Activated naive CD8-positive, alpha-beta T cell (primary cell): Measurements from ENCODE around the gene RGS6.

ENCODE experiments used
- H3K27ac Mint-ChIP-seq: one replicate; pipeline ENCODE4 v1.8.0; 2021; ENCODE audit warnings: mixed read lengths
- H3K27me3 Mint-ChIP-seq: one replicate; pipeline ENCODE4 v1.8.0; 2021; ENCODE audit warnings: mixed read lengths
- H3K36me3 Mint-ChIP-seq: one replicate; pipeline ENCODE4 v1.8.0; 2021; ENCODE audit warnings: mixed read lengths
- H3K4me1 Mint-ChIP-seq: one replicate; pipeline ENCODE4 v1.8.0; 2021; ENCODE audit warnings: low read depth, mixed read lengths
- H3K4me3 Mint-ChIP-seq: one replicate; pipeline ENCODE4 v1.8.0; 2021; ENCODE audit warnings: mild to moderate bottlenecking, mixed read lengths
- H3K9me3 Mint-ChIP-seq: one replicate; pipeline ENCODE4 v1.8.0; 2021; ENCODE audit warnings: low read depth, mixed read lengths

Gene RGS6

DNA sequence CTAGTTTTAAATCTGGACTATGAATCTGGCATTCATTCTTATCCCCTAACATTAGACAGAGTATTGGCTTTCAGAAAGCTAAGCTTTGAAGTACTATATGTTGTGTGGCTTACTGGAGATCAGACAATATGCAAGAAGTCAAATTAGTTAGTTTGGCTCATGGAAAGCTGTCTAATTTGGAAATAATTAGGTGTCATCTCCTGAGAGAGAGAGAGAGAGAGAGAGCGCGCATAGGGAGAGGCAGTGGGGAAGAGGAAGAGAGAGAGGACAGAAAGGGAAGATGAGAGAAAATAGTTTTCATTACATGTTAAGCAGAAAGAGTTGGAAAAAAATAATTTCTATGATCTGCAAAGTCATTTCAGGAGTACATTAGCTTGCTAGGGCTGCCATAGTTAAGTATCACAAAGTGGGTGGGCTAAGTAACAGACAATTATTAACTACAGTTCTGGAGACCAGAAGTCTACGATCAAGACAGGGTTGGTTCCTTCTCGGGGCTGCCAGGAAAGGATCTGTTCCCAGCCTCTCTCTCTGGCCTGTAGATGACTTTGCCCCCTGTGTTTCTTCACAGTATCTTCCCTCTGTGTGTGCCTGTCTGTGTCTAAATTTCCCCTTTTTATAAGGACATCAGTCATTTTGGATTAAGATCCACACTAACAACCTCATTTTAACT is 404.2 kb downstream of the RGS6 start:
- H3K27me3 Mint-ChIP-seq = peaks cover 6% of the 10 kb centered on the region
- H3K36me3 Mint-ChIP-seq = no peaks in the 10 kb centered on the region
- H3K27ac Mint-ChIP-seq = peak overlapping the region; percentile 4
- no peaks in the 10 kb centered on the region for H3K4me1 Mint-ChIP-seq
- H3K9me3 Mint-ChIP-seq = no peaks in the 10 kb centered on the region
- no peak overlapping the region for H3K4me3 Mint-ChIP-seq

DNA sequence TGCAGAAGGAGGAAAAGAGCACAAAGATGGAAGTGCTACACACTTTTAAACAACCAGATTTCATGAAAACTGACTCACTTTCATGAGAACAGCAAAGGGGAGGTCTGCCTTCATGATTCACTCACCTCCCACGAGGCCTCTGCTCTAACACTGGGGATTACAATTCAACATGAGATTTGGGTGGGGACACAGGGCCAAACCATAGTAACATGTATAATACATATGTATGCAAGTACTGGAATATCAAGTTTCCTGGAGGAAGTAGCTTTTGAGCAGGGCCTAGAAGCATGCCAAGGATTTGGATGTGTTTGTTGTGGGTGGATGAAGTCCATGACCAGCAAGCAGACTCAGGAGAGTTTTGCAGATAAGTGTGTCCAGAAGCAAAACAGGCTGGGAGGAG is 409.0 kb downstream of the RGS6 start:
- Mint-ChIP-seq H3K27me3 (peaks cover 4% of the 10 kb centered on the region), H3K27ac (no peak overlapping the region), H3K4me1 (no peaks in the 10 kb centered on the region), H3K36me3 (no peaks in the 10 kb centered on the region), H3K4me3 (no peak overlapping the region), H3K9me3 (no peaks in the 10 kb centered on the region)

DNA sequence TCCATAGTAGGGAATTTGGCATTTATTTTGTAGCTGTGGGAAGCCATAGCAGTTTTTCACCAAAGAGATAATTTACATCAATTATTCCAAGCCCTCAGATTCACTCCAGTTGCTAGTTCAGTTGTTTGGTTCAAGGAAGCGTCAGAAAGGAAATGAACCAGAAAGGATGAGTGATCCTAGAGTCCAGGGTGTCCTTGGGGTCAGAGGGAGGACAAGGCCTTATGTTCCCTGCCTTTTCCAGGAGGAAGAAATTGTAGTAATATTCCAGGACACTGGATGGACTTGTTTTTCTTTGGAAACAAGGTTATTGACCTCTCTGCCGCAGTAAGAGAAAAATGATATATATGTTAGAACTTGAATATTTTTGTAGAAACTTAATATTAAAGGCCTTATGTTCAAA is 409.5 kb downstream of the RGS6 start:
- Mint-ChIP-seq H3K36me3 (no peaks in the 10 kb centered on the region), H3K4me1 (no peaks in the 10 kb centered on the region), H3K27ac (no peak overlapping the region), H3K9me3 (no peaks in the 10 kb centered on the region), H3K27me3 (peaks cover 2% of the 10 kb centered on the region), H3K4me3 (no peak overlapping the region)

DNA sequence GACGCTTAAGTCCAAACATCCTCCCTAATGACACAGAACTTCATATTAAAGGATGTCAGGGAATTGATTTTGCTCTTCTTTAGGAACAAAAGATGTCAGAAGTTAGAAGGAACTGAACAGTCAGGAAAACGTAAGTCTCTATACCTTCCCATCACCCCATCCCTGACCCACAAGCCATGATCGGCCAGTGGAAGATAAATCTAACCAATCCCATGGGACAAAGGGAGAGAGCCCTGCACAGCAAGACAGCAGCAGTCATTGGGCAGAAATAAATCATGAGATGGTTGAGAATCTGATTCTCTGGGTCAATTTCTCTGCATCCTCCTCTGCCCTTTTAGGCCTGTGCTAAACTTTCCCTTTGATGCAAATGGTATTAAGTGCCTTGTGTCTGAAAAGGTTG is 414.9 kb downstream of the RGS6 start:
- Mint-ChIP-seq H3K36me3 (no peaks in the 10 kb centered on the region), H3K9me3 (no peaks in the 10 kb centered on the region), H3K4me1 (no peaks in the 10 kb centered on the region), H3K27ac (no peak overlapping the region), H3K4me3 (no peak overlapping the region), H3K27me3 (peaks cover 4% of the 10 kb centered on the region)

DNA sequence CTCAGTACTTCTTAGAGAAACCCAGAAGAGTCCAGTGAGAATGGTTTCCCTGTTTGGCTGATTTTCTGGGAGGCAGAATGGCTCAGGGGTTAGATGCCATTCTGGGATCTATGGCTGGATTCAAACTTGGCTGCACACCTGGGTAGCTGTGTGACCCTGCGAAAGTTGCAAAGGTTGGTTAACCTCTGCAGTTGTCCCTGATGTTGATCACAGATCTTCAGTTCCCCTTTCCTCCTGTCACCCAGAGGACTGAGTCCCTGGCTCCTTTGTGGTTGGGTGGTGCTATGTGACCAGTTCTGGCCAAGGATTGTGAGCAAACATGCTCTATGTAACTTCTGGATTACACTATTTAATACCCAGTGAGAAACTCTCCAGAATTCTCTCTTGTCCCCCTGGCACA is 418.0 kb downstream of the RGS6 start:
- Mint-ChIP-seq H3K9me3 (no peaks in the 10 kb centered on the region), H3K27ac (no peak overlapping the region), H3K27me3 (peaks cover 7% of the 10 kb centered on the region), H3K4me3 (no peak overlapping the region), H3K36me3 (no peaks in the 10 kb centered on the region), H3K4me1 (no peaks in the 10 kb centered on the region)

DNA sequence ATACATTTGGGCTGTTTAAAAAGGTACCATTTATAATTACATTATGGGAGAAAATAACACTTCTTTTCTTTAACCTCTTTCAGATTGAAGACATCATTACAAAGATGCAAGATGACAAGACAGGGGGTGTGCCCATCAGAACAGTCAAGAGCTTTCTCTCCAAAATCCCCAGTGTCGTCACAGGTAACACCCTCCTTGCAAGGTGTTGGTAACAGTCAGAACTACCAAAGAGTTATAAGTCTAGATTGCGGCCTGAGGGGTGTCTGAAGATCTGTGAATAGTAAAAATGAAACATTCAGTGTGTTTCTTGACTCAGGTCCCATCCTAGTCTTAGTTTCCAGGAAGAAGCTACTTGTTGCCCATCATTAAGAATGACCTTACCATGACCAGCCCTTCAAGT is 419.8 kb downstream of the RGS6 start:
- no peak overlapping the region for H3K27ac Mint-ChIP-seq

DNA sequence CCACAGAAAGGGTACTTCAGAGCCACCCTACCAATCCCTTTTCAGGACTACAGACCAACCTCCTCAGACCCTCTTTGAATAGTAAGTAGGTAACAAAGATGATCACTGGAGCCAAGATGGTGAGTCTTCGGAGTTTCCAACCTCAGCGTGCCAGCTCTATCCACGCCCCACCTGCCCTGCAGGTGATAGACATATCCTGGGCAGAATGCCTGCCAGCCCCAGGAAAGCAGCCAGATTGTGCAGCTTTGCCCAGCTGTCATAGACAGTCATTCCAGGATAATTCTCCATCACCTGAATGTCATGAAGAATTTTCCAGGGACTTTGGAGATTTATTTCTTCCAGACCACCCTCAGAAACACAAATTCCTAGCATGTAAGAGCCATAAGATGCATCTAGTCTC is 434.4 kb downstream of the RGS6 start:
- Mint-ChIP-seq H3K27me3 (peaks cover 3% of the 10 kb centered on the region), H3K4me3 (no peak overlapping the region), H3K4me1 (no peaks in the 10 kb centered on the region), H3K36me3 (no peaks in the 10 kb centered on the region), H3K27ac (no peak overlapping the region), H3K9me3 (no peaks in the 10 kb centered on the region)

More for the DNA sequence above, 419.8 kb downstream of the RGS6 start:
- Mint-ChIP-seq H3K4me1 (no peaks in the 10 kb centered on the region), H3K36me3 (no peaks in the 10 kb centered on the region), H3K9me3 (no peaks in the 10 kb centered on the region), H3K27me3 (peaks cover 7% of the 10 kb centered on the region), H3K4me3 (no peak overlapping the region)

DNA sequence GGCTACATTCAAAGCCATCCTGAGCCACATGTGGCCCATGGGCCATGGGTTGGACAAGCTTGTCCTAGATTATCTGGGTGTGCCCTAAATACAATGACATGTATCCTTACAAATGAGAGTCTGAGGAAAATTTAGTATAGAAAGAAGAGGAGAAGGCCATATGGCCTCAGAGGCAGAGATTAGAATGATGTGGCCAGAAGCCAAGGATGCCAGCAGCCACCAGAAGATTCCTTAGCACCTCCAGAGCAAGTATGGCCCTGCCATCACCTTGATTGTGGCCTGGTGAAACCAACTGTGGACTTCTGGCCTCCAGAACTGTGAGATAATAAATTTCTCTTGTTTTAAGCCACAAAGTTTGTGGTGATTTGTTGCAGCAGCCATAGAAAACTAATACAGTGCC is 436.9 kb downstream of the RGS6 start:
- Mint-ChIP-seq H3K27me3 (peaks cover 7% of the 10 kb centered on the region), H3K36me3 (no peaks in the 10 kb centered on the region), H3K27ac (no peak overlapping the region), H3K4me3 (no peak overlapping the region), H3K9me3 (no peaks in the 10 kb centered on the region), H3K4me1 (no peaks in the 10 kb centered on the region)

DNA sequence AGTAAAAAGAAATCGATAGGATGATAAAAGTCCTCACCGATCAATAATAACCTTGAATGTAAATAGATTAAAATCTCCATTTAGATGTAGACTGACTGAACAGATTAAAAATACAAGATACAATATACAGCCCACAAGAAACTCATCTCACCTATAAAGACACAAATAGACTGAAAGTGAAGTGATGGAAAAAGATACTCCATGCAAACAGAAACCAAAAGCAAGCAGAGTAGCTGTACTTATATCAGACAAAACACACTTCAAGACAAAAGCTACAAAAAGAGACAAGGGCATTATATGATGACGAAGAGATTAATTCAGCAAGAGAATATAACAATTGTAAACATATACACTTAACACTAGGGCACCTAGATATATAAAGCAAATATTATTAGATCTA is 444.8 kb downstream of the RGS6 start:
- Mint-ChIP-seq H3K9me3 (peaks cover 16% of the 10 kb centered on the region), H3K4me1 (no peaks in the 10 kb centered on the region), H3K27me3 (peaks cover 20% of the 10 kb centered on the region), H3K4me3 (no peak overlapping the region), H3K27ac (no peak overlapping the region), H3K36me3 (peaks cover 5% of the 10 kb centered on the region)

DNA sequence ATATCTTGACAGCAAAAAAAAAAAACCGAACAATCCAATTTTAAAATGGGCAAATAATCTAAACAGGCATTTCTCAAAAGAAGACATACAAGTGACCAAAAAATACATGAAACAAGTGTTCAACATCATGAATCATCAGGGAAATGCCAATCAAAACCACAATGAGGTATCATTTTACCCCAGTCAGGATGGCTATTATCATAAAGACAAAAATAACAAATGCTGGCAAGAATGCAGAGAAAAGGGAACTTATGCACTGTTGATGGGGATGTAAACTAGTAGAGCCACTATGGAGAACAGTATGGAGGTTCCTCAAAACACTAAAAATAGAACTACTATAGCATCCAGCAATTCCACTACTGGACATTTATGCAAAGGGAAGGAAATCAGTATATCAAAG is 448.2 kb downstream of the RGS6 start:
- H3K36me3 Mint-ChIP-seq = peaks cover 5% of the 10 kb centered on the region
- no peak overlapping the region for H3K4me3 Mint-ChIP-seq
- H3K4me1 Mint-ChIP-seq = no peaks in the 10 kb centered on the region
- no peak overlapping the region for H3K27ac Mint-ChIP-seq
- H3K9me3 Mint-ChIP-seq = peaks cover 12% of the 10 kb centered on the region
- peaks cover 20% of the 10 kb centered on the region for H3K27me3 Mint-ChIP-seq

DNA sequence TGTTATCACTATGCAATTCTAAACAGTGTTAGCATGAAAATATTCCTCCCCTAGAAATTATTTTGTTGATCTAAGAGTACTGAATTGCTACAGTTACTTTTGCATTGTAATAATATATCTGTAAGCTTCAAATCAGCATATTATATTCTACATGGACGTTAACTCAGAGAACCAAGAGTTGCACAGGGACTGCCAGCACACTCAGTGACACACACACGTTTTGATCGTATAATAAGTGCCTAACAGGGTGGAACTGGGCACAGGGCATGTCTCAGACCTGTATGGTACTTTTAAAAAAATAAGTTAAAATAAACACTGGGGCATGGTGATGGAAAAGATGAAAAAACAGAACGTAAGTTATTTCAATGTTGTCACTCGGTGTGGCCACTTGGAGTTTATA is 451.6 kb downstream of the RGS6 start:
- Mint-ChIP-seq H3K27me3 (peaks cover 16% of the 10 kb centered on the region), H3K27ac (no peak overlapping the region), H3K9me3 (no peaks in the 10 kb centered on the region), H3K4me3 (no peak overlapping the region), H3K36me3 (no peaks in the 10 kb centered on the region), H3K4me1 (no peaks in the 10 kb centered on the region)

DNA sequence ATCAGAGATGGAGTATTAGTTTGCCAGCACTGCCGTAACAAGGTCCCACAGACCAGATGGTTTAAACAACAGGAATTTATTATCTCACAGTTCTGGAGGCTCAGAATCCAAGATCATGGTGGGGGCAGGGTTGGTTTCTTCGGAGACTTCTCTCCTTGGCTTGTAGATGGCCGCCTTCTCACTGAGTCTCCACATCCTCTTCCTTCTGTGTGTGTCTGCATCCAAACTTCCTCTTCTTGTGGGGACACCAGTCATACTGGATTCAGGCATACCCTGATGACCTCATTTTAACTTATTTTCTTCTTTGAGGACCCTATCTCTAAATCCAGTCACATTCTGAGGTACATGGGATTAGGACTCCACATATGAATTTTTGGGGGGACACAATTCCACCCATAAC is 455.5 kb downstream of the RGS6 start:
- Mint-ChIP-seq H3K4me1 (no peaks in the 10 kb centered on the region), H3K27ac (no peak overlapping the region), H3K27me3 (peaks cover 10% of the 10 kb centered on the region), H3K4me3 (no peak overlapping the region), H3K36me3 (no peaks in the 10 kb centered on the region), H3K9me3 (no peaks in the 10 kb centered on the region)

DNA sequence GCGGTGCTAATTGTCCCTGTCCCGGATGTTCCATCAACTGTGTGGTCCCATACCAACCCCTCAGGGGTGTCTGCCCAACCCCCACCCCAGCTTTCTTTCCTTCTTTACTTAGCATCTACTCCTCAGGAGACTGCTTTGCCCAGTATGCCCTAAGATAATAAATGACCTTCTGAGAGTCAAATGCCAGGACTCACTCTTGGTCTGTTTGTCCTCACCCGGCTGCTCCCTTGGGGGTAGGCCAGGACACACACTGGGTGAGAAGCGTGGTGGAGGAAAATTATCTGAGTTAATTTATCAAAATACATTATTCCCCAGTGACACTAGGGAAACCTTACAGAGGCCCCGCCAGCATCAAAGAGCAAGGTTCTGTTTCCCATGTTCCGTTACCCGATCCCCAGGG is 457.0 kb downstream of the RGS6 start:
- H3K9me3 Mint-ChIP-seq = peaks cover 8% of the 10 kb centered on the region
- no peaks in the 10 kb centered on the region for H3K4me1 Mint-ChIP-seq
- H3K27ac Mint-ChIP-seq = no peak overlapping the region
- H3K4me3 Mint-ChIP-seq = no peak overlapping the region
- peaks cover 6% of the 10 kb centered on the region for H3K27me3 Mint-ChIP-seq
- no peaks in the 10 kb centered on the region for H3K36me3 Mint-ChIP-seq

DNA sequence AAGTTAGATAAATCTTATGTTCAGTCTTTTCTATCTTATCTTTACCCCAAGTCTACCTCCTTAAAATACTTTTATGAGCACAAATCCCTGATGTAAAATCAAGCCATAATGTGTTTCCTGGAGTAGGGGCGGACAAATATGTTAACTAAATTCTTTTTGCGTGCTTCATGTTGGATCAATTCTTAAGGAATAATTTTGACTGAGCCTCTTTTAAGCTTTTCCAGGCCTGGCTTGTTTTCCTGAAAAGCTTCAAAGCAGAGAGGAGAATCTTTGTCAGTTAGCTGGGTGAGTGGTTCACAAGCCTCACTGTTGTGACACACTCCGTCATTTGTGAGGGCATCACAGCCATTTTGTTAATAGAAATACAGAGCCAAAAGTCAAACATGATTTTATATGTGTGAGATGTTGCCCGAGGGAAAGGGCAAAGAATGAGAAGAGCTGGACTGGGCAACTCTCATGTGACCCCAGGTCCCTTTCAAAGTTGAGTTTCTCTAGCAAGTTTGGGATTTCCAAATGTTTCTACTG is 468.9 kb downstream of the RGS6 start:
- Mint-ChIP-seq H3K27ac (no peak overlapping the region), H3K27me3 (peaks cover 31% of the 10 kb centered on the region), H3K36me3 (no peaks in the 10 kb centered on the region), H3K4me1 (peaks cover 14% of the 10 kb centered on the region), H3K4me3 (no peak overlapping the region), H3K9me3 (no peaks in the 10 kb centered on the region)

DNA sequence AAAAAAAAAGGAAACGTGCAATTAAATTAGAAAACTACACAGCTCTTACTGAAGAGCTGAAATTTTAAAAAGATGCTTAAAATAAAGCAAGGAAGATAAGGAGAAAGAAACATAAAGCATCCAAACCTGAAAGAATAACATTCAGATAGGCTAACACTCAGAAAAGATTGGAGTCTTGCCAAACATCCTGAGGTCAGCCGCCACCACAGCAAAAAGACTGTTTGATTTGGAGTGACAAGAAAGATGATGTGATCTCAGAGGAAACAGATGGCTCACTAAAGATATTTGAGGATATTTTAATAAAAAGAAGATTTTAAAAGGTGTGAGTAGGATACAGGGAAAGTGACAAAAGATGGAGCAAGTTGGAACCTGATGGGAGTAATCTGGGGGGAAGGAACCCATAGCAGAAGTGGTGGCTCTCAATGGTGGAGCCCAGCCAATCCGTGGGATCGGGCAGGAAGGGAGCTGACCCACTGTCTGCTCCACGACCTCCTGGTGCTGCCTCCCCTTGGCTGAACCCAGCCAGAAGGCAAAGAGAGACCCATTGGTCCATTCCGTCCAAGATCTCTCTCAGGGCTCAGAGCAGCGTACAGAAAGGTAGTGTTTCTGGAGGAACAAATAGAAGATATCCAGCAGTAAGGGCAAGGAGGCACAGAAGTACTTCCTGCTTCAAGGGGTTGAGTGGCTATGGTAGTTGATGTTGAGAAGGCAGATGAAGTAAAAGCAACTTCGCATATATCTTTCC is 469.6 kb downstream of the RGS6 start:
- Mint-ChIP-seq H3K9me3 (no peaks in the 10 kb centered on the region), H3K27ac (peak overlapping the region; percentile 8), H3K36me3 (no peaks in the 10 kb centered on the region), H3K4me1 (peaks cover 14% of the 10 kb centered on the region), H3K4me3 (no peak overlapping the region), H3K27me3 (peaks cover 31% of the 10 kb centered on the region)

DNA sequence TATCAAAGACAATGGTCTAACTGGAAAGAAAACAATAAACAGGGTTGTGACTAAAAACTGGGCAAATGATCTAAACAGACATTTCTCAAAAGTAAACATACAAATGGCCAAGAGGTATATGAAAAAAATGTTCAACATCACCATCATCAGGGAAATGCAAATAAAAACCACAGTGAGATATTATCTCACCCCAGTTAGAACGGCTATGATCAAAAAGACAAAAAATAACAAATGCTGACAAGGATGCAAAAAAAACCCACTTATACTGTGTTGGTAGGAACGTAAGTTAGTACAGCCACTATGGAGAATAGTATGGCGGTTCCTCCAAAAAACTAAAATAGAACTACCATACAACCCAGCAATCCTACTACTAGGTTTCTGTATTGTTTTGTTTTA is 470.1 kb downstream of the RGS6 start:
- H3K27me3 Mint-ChIP-seq = peaks cover 33% of the 10 kb centered on the region
- peak overlapping the region; percentile 8 for H3K27ac Mint-ChIP-seq
- no peaks in the 10 kb centered on the region for H3K9me3 Mint-ChIP-seq
- no peak overlapping the region for H3K4me3 Mint-ChIP-seq
- H3K4me1 Mint-ChIP-seq = peaks cover 14% of the 10 kb centered on the region
- no peaks in the 10 kb centered on the region for H3K36me3 Mint-ChIP-seq
